Measurements from ENCODE around the gene ITSN1.
"Not testable (repeated sequence)": the region's sequence is repeated elsewhere in the genome, so short reads cannot be mapped to it uniquely, and the experiment has no call there.

The ITSN1 gene

GRCh38 chr21:33703750-33704606 lies 61.7 kb downstream of the ITSN1 start:
- Histone ChIP-seq H3K27me3 (ENCODE audit: control insufficient read depth, insufficient read depth, low read length) (no peaks in the 10 kb centered on the region), H3K4me1 (ENCODE audit: control insufficient read depth, insufficient read depth, low read length) (peaks cover 12% of the 10 kb centered on the region), H3K36me3 (ENCODE audit: insufficient read depth, low read length) (no peaks in the 10 kb centered on the region), H3K9me3 (replicated peaks; ENCODE audit: low read length) (no peaks in the 10 kb centered on the region), H3K4me2 (ENCODE audit: low read length) (no peak overlapping the region), H3K4me3 (ENCODE audit: low read length) (no peak overlapping the region), H3K9ac (ENCODE audit: low read depth, low read length) (no peak overlapping the region)

- H3K36me3 ChIP-seq (ENCODE audit: insufficient read depth, low read length), result no peaks in the 10 kb centered on the region
- H3K9ac ChIP-seq (ENCODE audit: low read depth, low read length), result no peak overlapping the region
- H3K27me3 ChIP-seq (ENCODE audit: control insufficient read depth, insufficient read depth, low read length), result no peaks in the 10 kb centered on the region
- H3K4me2 ChIP-seq (ENCODE audit: low read length), result no peak overlapping the region
- H3K4me3 ChIP-seq (ENCODE audit: low read length), result no peak overlapping the region
- H3K9me3 ChIP-seq (replicated peaks; ENCODE audit: low read length), result no peaks in the 10 kb centered on the region
- H3K4me1 ChIP-seq (ENCODE audit: control insufficient read depth, insufficient read depth, low read length), result peaks cover 12% of the 10 kb centered on the region
These were observed 65.5 kb downstream of the ITSN1 start for GRCh38 chr21:33707846-33708245.

- no peak overlapping the region for H3K9ac ChIP-seq (ENCODE audit: low read depth, low read length)
- H3K36me3 ChIP-seq (ENCODE audit: insufficient read depth, low read length), result no peaks in the 10 kb centered on the region
- H3K27me3 ChIP-seq (ENCODE audit: control insufficient read depth, insufficient read depth, low read length), result no peaks in the 10 kb centered on the region
- no peaks in the 10 kb centered on the region for H3K9me3 ChIP-seq (replicated peaks; ENCODE audit: low read length)
- H3K4me2 ChIP-seq (ENCODE audit: low read length), result no peak overlapping the region
- H3K4me1 ChIP-seq (ENCODE audit: control insufficient read depth, insufficient read depth, low read length), result peaks cover 12% of the 10 kb centered on the region
- H3K4me3 ChIP-seq (ENCODE audit: low read length), result no peak overlapping the region
These were observed 66.6 kb downstream of the ITSN1 start for GRCh38 chr21:33708874-33709273.

- no peak overlapping the region for H3K4me3 ChIP-seq (ENCODE audit: low read length)
- H3K36me3 ChIP-seq (ENCODE audit: insufficient read depth, low read length), result no peaks in the 10 kb centered on the region
- peaks cover 4% of the 10 kb centered on the region for H3K4me1 ChIP-seq (ENCODE audit: control insufficient read depth, insufficient read depth, low read length)
- no peaks in the 10 kb centered on the region for H3K9me3 ChIP-seq (replicated peaks; ENCODE audit: low read length)
- no peak overlapping the region for H3K9ac ChIP-seq (ENCODE audit: low read depth, low read length)
- no peak overlapping the region for H3K4me2 ChIP-seq (ENCODE audit: low read length)
- no peaks in the 10 kb centered on the region for H3K27me3 ChIP-seq (ENCODE audit: control insufficient read depth, insufficient read depth, low read length)
These were observed 69.9 kb downstream of the ITSN1 start for GRCh38 chr21:33712022-33712803.

GRCh38 chr21:33721081-33721480 lies 78.8 kb downstream of the ITSN1 start:
- no peaks in the 10 kb centered on the region for H3K9me3 ChIP-seq (replicated peaks; ENCODE audit: low read length)
- H3K9ac ChIP-seq (ENCODE audit: low read depth, low read length), result no peak overlapping the region
- no peaks in the 10 kb centered on the region for H3K4me1 ChIP-seq (ENCODE audit: control insufficient read depth, insufficient read depth, low read length)
- H3K4me3 ChIP-seq (ENCODE audit: low read length), result no peak overlapping the region
- H3K4me2 ChIP-seq (ENCODE audit: low read length), result no peak overlapping the region
- no peaks in the 10 kb centered on the region for H3K27me3 ChIP-seq (ENCODE audit: control insufficient read depth, insufficient read depth, low read length)
- H3K36me3 ChIP-seq (ENCODE audit: insufficient read depth, low read length), result peaks cover 21% of the 10 kb centered on the region

GRCh38 chr21:33729139-33729538 lies 86.8 kb downstream of the ITSN1 start:
- H3K9ac ChIP-seq (ENCODE audit: low read depth, low read length); H3K4me2 ChIP-seq (ENCODE audit: low read length); H3K27me3 ChIP-seq (ENCODE audit: control insufficient read depth, insufficient read depth, low read length); H3K36me3 ChIP-seq (ENCODE audit: insufficient read depth, low read length); H3K9me3 ChIP-seq (replicated peaks; ENCODE audit: low read length); H3K4me1 ChIP-seq (ENCODE audit: control insufficient read depth, insufficient read depth, low read length); H3K4me3 ChIP-seq (ENCODE audit: low read length): not testable (repeated sequence)

GRCh38 chr21:33729641-33730040 lies 87.3 kb downstream of the ITSN1 start:
- Histone ChIP-seq H3K4me1 (ENCODE audit: control insufficient read depth, insufficient read depth, low read length) (no peaks in the 10 kb centered on the region), H3K9ac (ENCODE audit: low read depth, low read length) (no peak overlapping the region), H3K36me3 (ENCODE audit: insufficient read depth, low read length) (peaks cover 7% of the 10 kb centered on the region), H3K4me3 (ENCODE audit: low read length) (no peak overlapping the region), H3K27me3 (ENCODE audit: control insufficient read depth, insufficient read depth, low read length) (no peaks in the 10 kb centered on the region), H3K4me2 (ENCODE audit: low read length) (no peak overlapping the region), H3K9me3 (replicated peaks; ENCODE audit: low read length) (no peaks in the 10 kb centered on the region)

GRCh38 chr21:33731447-33731846 lies 89.1 kb downstream of the ITSN1 start:
- Histone ChIP-seq H3K4me3 (ENCODE audit: low read length) (no peak overlapping the region), H3K4me2 (ENCODE audit: low read length) (no peak overlapping the region), H3K9me3 (replicated peaks; ENCODE audit: low read length) (no peaks in the 10 kb centered on the region), H3K4me1 (ENCODE audit: control insufficient read depth, insufficient read depth, low read length) (peaks cover 3% of the 10 kb centered on the region), H3K9ac (ENCODE audit: low read depth, low read length) (no peak overlapping the region), H3K36me3 (ENCODE audit: insufficient read depth, low read length) (peaks cover 7% of the 10 kb centered on the region), H3K27me3 (ENCODE audit: control insufficient read depth, insufficient read depth, low read length) (no peaks in the 10 kb centered on the region)

GRCh38 chr21:33732038-33732437 lies 89.7 kb downstream of the ITSN1 start:
- no peaks in the 10 kb centered on the region for H3K9me3 ChIP-seq (replicated peaks; ENCODE audit: low read length)
- no peaks in the 10 kb centered on the region for H3K27me3 ChIP-seq (ENCODE audit: control insufficient read depth, insufficient read depth, low read length)
- H3K4me2 ChIP-seq (ENCODE audit: low read length), result no peak overlapping the region
- H3K36me3 ChIP-seq (ENCODE audit: insufficient read depth, low read length), result peaks cover 5% of the 10 kb centered on the region
- peaks cover 3% of the 10 kb centered on the region for H3K4me1 ChIP-seq (ENCODE audit: control insufficient read depth, insufficient read depth, low read length)
- H3K4me3 ChIP-seq (ENCODE audit: low read length), result no peak overlapping the region
- H3K9ac ChIP-seq (ENCODE audit: low read depth, low read length), result no peak overlapping the region

- H3K4me3 ChIP-seq (ENCODE audit: low read length), result no peak overlapping the region
- H3K9me3 ChIP-seq (replicated peaks; ENCODE audit: low read length), result no peaks in the 10 kb centered on the region
- H3K36me3 ChIP-seq (ENCODE audit: insufficient read depth, low read length), result peaks cover 7% of the 10 kb centered on the region
- H3K27me3 ChIP-seq (ENCODE audit: control insufficient read depth, insufficient read depth, low read length), result no peaks in the 10 kb centered on the region
- H3K4me2 ChIP-seq (ENCODE audit: low read length), result no peak overlapping the region
- peaks cover 3% of the 10 kb centered on the region for H3K4me1 ChIP-seq (ENCODE audit: control insufficient read depth, insufficient read depth, low read length)
- no peak overlapping the region for H3K9ac ChIP-seq (ENCODE audit: low read depth, low read length)
These were observed 91.3 kb downstream of the ITSN1 start for GRCh38 chr21:33733601-33734000.

- Histone ChIP-seq H3K9me3 (replicated peaks; ENCODE audit: low read length) (no peaks in the 10 kb centered on the region), H3K4me3 (ENCODE audit: low read length) (no peak overlapping the region), H3K9ac (ENCODE audit: low read depth, low read length) (no peak overlapping the region), H3K36me3 (ENCODE audit: insufficient read depth, low read length) (peaks cover 7% of the 10 kb centered on the region), H3K27me3 (ENCODE audit: control insufficient read depth, insufficient read depth, low read length) (no peaks in the 10 kb centered on the region), H3K4me2 (ENCODE audit: low read length) (no peak overlapping the region), H3K4me1 (ENCODE audit: control insufficient read depth, insufficient read depth, low read length) (peaks cover 3% of the 10 kb centered on the region)
These were observed 92.0 kb downstream of the ITSN1 start for GRCh38 chr21:33734291-33734690.

All from skeletal muscle satellite cell (primary cell).